ENCODE measurements around the gene SLC5A5.

GRCh38 chr19:17871878-17872250 is at the start of gene SLC5A5:
- TF ChIP-seq CTCF (IDR thresholded peaks at IDR 0.05; ENCODE audit: control extremely low read depth in 1 of 3, insufficient read depth in 1 of 3, low read depth in 1 of 3, low read length in 3 of 3) = no peak
- TF ChIP-seq TCF12 (IDR thresholded peaks at IDR 0.05; ENCODE audit: low read depth, low read length) = no peak
- no peak for TF ChIP-seq POLR2A (IDR thresholded peaks at IDR 0.05; ENCODE audit: control extremely low read depth in 1 of 2, low read depth in 2 of 2, low read length in 2 of 2)
- TF ChIP-seq EP300 (IDR thresholded peaks at IDR 0.05; ENCODE audit: borderline replicate concordance in 1 of 2, low read depth in 2 of 2, low read length in 2 of 2) = no peak
- no peak for TF ChIP-seq POLR2AphosphoS5 (IDR thresholded peaks at IDR 0.05; ENCODE audit: low read depth, low read length)
- no peak for TF ChIP-seq EZH2 (IDR thresholded peaks at IDR 0.05; ENCODE audit: low read depth, low read length, severe bottlenecking)
- no peak for TF ChIP-seq CREB1 (IDR thresholded peaks at IDR 0.05)
